Prostate gland (tissue), 2 donors: ENCODE results near the gene SBDS. TPM values are rescaled to one million over a fixed set of nuclear protein-coding genes. Genes with fewer than 3 reads are reported as not detected.
"Not testable (repeated sequence)": the region's sequence is repeated elsewhere in the genome, so short reads cannot be mapped to it uniquely, and the experiment has no call there.

Experiments used
- DNase-seq: peaks from one replicate; pipeline ENCODE4 v3.0.0-alpha.2; 2019; ENCODE audit warnings: low spot score
- H3K27ac ChIP-seq, 2 donors: fragments of 200-600 bp; sonication (generic); 2 replicates each; pipeline ENCODE4 v1.5.1; 2017 to 2019
- H3K27me3 ChIP-seq: fragments of 200-600 bp; sonication (generic); replicated peaks from 2 replicates; pipeline ENCODE4 v1.5.1; 2019; ENCODE audit not compliant: insufficient read depth
- H3K36me3 ChIP-seq, 2 donors: fragments of 200-600 bp; sonication (generic); 1 replicate in 1 of 2; 2 replicates in 1 of 2; pipeline versions ENCODE4 v1.5.1 to v1.8.1; 2017 to 2019
- H3K4me1 ChIP-seq: fragments of 200-600 bp; sonication (generic); replicated peaks from 2 replicates; pipeline ENCODE4 v1.5.1; 2019
- H3K4me3 ChIP-seq, 2 donors: fragments of 200-600 bp; sonication (generic); 2 replicates each; pipeline ENCODE4 v1.5.1; 2017 to 2019
- H3K9me3 ChIP-seq: fragments of 200-600 bp; sonication (generic); 2 replicates; pipeline ENCODE4 v1.5.1; 2017
- POLR2A ChIP-seq: fragments of 450-650 bp; IDR thresholded peaks from one replicate; pipeline ENCODE4 v1.6.1; 2016; ENCODE audit warnings: antibody characterized with exemption, mild to moderate bottlenecking
- POLR2AphosphoS5 ChIP-seq: sonication (generic); formaldehyde crosslinking; IDR thresholded peaks from one replicate; pipeline ENCODE4 v1.6.1; 2017; ENCODE audit warnings: antibody characterized with exemption
- WGBS: methylation state at CpG from one replicate; pipeline ENCODE4 v1.1.5; 2018; 5-methylcytosine and 5-hydroxymethylcytosine counted together
- intact Hi-C: fragments of 100-400 bp; cut with DNase I; formaldehyde crosslinking; loops from one replicate; pipeline ENCODE4 v1.14.2; 2022
- total RNA-seq, 2 donors: library from RNA; depleted of rRNA; stranded (reverse); fragments of >200 nt; gene quantifications; one replicate each; pipeline ENCODE4 v1.1.0, GENCODE V29; 2016
- TF ChIP-seq, protein P1 (sequence below), 4 experiments: fragments of 200-600 bp in 2 of 4; fragments of 450-650 bp in 2 of 4; sonication (generic) in 2 of 4; IDR thresholded peaks; 1 replicate in 3 of 4; 2 replicates in 1 of 4; pipeline ENCODE4 v1.5.1; 2016 to 2019; ENCODE audit warnings: antibody characterized with exemption in 4 of 4, mild to moderate bottlenecking in 2 of 4, moderate library complexity in 2 of 4

SBDS gene
- total RNA-seq, 2 donors from 2014 or later: 58.6 to 94.0 TPM

GRCh38 chr7:67022511-67022910, 27.1 kb upstream of the SBDS start:
- H3K27me3 ChIP-seq: no peaks in the 10 kb centered on the region
- H3K27ac ChIP-seq: no peak overlapping the region
- no peak for DNase-seq
- peaks cover 0 to 6% of the 10 kb centered on the region in 2 donors for H3K36me3 ChIP-seq
- intact Hi-C loops: no loop called here
- no peaks in the 10 kb centered on the region for H3K9me3 ChIP-seq
- H3K4me1 ChIP-seq: no peaks in the 10 kb centered on the region
- no peak overlapping the region for H3K4me3 ChIP-seq
- 78% methylated on average over 3 of the region's 3 CpGs for WGBS
- TF ChIP-seq POLR2AphosphoS5: no peak
- TF ChIP-seq POLR2A: no peak
- TF ChIP-seq, protein P1, sequence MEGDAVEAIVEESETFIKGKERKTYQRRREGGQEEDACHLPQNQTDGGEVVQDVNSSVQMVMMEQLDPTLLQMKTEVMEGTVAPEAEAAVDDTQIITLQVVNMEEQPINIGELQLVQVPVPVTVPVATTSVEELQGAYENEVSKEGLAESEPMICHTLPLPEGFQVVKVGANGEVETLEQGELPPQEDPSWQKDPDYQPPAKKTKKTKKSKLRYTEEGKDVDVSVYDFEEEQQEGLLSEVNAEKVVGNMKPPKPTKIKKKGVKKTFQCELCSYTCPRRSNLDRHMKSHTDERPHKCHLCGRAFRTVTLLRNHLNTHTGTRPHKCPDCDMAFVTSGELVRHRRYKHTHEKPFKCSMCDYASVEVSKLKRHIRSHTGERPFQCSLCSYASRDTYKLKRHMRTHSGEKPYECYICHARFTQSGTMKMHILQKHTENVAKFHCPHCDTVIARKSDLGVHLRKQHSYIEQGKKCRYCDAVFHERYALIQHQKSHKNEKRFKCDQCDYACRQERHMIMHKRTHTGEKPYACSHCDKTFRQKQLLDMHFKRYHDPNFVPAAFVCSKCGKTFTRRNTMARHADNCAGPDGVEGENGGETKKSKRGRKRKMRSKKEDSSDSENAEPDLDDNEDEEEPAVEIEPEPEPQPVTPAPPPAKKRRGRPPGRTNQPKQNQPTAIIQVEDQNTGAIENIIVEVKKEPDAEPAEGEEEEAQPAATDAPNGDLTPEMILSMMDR (IDR thresholded peaks at IDR 0.05): no peak

GRCh38 chr7:67021260-67021659, 25.9 kb upstream of the SBDS start:
- intact Hi-C loops: no loop called here
- no peaks in the 10 kb centered on the region for H3K27me3 ChIP-seq
- H3K4me1 ChIP-seq: no peaks in the 10 kb centered on the region
- WGBS: 84% methylated on average over 7 of the region's 7 CpGs
- no peaks in the 10 kb centered on the region for H3K9me3 ChIP-seq
- H3K27ac ChIP-seq: no peak overlapping the region
- DNase-seq: no peak
- H3K4me3 ChIP-seq: no peak overlapping the region
- TF ChIP-seq, protein P1 (IDR thresholded peaks at IDR 0.05): no peak
- no peak for TF ChIP-seq POLR2A
- TF ChIP-seq POLR2AphosphoS5: no peak
- peaks cover 0 to 6% of the 10 kb centered on the region in 2 donors for H3K36me3 ChIP-seq

DNA sequence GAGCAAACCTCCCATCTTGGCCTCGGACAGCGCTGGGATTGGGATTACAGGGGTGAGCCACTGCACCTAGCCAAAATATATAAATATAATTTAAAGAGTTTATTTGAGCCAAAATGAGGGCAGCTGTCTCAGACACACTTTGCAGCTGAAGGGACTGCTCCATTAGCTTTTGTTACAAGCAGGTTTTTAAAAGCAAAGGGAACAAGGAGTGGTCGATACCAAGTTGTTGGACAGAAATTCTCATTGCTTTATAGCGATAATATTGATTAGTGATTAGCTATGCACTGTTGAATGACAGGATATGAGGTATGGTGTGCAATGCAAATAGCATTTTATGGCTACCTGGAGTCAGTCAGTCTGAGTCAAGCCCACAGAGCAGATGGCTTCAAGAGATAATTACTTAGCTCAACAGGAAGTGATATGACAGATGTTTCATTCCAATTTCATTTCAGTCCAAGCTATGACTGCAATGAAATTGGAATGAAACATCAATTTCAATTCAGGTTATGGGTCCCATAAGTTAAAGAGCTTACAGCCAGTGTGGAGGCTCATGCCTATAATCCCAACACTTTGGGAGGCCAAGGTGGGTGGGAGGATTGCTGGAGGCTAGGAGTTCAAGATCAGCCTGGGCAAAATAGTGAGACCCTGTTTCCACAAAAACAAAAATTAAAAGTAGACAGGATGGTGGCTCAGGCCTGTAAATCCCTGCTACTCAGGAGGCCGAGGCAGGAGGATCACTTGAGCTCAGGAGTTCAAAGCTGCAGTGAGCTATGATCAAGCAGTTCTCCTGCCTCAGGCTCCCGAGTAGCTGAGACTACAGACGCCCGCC, 24.4 kb upstream of the SBDS start:
- 72% methylated on average over 8 of the region's 8 CpGs for WGBS
- intact Hi-C loops: no loop called here
- H3K9me3 ChIP-seq: no peaks in the 10 kb centered on the region
- H3K4me1 ChIP-seq: no peaks in the 10 kb centered on the region
- H3K36me3 ChIP-seq: peaks cover 0 to 6% of the 10 kb centered on the region in 2 donors
- TF ChIP-seq POLR2A (no peak), POLR2AphosphoS5 (no peak)
- TF ChIP-seq, protein P1 (IDR thresholded peaks at IDR 0.05): no peak
- DNase-seq: no peak
- no peak overlapping the region for H3K27ac ChIP-seq
- no peak overlapping the region for H3K4me3 ChIP-seq
- H3K27me3 ChIP-seq: no peaks in the 10 kb centered on the region

DNA sequence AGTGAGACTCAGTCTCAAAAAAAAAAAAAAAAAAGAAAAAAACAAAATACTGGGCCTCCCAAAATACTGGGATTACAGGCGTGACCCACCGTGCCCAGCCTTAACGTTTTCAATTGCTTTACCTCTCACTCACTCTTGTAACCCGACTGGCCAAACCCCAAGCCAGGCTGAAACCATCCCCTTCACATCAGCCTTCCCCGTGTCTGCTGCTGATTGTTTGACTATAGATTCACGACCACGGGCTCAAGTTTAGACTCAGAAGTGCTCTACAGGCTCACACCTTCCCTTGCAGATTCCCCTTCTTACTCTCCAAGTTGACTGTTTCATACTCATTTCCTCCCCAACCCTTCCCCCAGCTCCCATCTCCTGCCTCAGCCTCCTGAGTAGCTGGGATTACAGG, 23.6 kb upstream of the SBDS start:
- H3K4me1 ChIP-seq: no peaks in the 10 kb centered on the region
- H3K4me3 ChIP-seq: no peak overlapping the region
- no peak for DNase-seq
- H3K27me3 ChIP-seq: no peaks in the 10 kb centered on the region
- no peak overlapping the region for H3K27ac ChIP-seq
- no peaks in the 10 kb centered on the region for H3K9me3 ChIP-seq
- WGBS: 82% methylated on average over 7 of the region's 7 CpGs
- no peak for TF ChIP-seq POLR2A
- no peak for TF ChIP-seq POLR2AphosphoS5
- TF ChIP-seq, protein P1 (IDR thresholded peaks at IDR 0.05): no peak
- intact Hi-C loops: no loop called here
- peaks cover 0 to 6% of the 10 kb centered on the region in 2 donors for H3K36me3 ChIP-seq

DNA sequence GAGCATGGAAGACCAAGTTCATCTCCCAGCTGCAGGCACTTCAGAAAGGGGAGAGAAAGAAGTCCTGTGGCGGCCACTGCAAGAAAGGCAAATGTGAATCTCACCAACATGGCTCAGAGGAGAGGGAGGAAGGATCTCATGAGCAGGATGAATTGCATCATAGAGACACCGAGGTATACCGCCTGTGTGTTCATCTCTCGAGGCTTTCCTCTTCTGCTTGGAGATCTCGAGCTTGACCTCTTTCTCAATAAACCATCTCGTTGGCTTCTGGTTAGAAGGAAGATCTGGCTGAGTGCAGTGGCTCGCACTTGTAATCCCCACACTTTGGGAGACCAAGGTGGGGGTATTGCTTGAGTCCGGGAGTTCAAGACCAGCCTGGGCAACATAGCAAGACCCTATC, 22.6 kb upstream of the SBDS start:
- intact Hi-C loops, DNase-seq, H3K4me3 ChIP-seq, H3K27ac ChIP-seq, H3K4me1 ChIP-seq, H3K36me3 ChIP-seq, H3K9me3 ChIP-seq, H3K27me3 ChIP-seq: not testable (repeated sequence)
- WGBS: 95% methylated on average over 8 of the region's 8 CpGs

DNA sequence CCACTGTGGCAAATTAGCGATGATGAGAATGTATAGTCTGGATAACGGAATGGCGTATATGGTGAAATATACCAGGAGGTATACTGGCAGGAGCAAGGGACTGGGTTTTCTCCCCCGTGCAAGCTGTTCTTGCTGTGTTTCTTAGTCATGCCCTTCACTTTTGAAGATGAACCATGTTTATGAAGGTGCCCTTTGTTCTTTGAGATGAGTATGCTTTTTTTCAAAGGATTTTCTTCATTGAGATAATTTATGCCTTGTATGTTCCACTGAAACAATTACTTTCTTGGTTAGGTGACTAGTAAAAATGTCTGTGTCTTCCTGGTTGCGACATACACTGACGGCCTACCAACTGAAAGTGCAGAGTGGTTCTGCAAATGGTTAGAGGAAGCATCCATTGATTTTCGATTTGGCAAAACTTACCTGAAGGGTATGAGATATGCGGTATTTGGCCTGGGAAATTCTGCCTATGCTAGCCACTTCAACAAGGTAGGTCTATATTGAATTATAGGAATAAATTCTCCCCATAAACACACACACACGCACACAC, 18.8 kb upstream of the SBDS start:
- intact Hi-C loops, H3K27me3 ChIP-seq, DNase-seq, H3K9me3 ChIP-seq, H3K27ac ChIP-seq, H3K4me1 ChIP-seq, H3K4me3 ChIP-seq: not testable (repeated sequence)
- 90% methylated on average over 9 of the region's 9 CpGs for WGBS
- H3K36me3 ChIP-seq: peaks cover 0 to 10% of the 10 kb centered on the region in 2 donors

DNA sequence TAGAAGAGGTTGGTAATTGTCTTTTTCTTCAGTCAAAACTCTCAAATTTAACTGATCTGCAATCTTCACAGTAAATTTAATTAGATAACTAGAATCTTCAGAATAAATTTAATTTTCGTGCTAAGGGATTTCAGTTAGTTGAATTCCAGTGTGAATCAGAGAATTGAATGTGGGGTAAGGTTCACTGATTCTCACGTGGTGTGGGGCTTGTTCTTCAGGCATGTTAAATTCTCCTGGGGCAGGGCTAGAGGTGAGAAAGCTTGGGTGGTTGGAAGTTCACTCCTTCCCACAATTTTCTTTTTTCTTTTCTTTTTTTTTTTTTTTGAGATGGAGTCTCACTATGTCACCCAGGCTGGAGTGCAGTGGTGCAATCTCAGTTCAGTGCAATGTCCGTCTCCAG, 14.3 kb upstream of the SBDS start:
- intact Hi-C loops, H3K4me3 ChIP-seq, H3K27me3 ChIP-seq, DNase-seq, H3K4me1 ChIP-seq, H3K9me3 ChIP-seq, H3K27ac ChIP-seq: not testable (repeated sequence)
- peaks cover 0 to 10% of the 10 kb centered on the region in 2 donors for H3K36me3 ChIP-seq
- WGBS: 90% methylated on average over 3 of the region's 3 CpGs
